IMR-90 (cell line): ENCODE data around the gene DYNLT4. TPM values are rescaled to one million over a fixed set of nuclear protein-coding genes. Genes with fewer than 3 reads are reported as not detected.

Source experiments
- ATAC-seq: fragments of 200-7000 bp; cut with Tn5 transposase; 2 replicates; pipeline ENCODE4 v1.9.1; 2020; ENCODE audit warnings: low read depth, mild to moderate bottlenecking, moderate library complexity
- BruUV-seq: library from RNA; stranded (reverse); fragments of 400-500 nt; replicated peaks from 2 replicates; lab custom pipeline; 2021; lab: Mats Ljungman, UMichigan
- CTCF ChIA-PET: fragments of 300-600 bp; formaldehyde crosslinking; extraction: SDS; loops from one replicate; lab custom pipeline; 2021; ENCODE audit warnings: antibody characterized with exemption; lab: Yijun Ruan, JAX
- POLR2A ChIA-PET: fragments of 300-600 bp; sonication (Branson Sonifier 250); formaldehyde crosslinking; loops from one replicate; lab custom pipeline; 2022; ENCODE audit warnings: antibody characterized with exemption; ENCODE audit not compliant: unreplicated experiment; lab: Charles Lee
- DNase-seq: peaks from one replicate; pipeline ENCODE4 v3.0.0; 2013
- H2AFZ ChIP-seq: replicated peaks from 2 replicates; pipeline ENCODE3; 2013; ENCODE audit warnings: low read length, mild to moderate bottlenecking; ENCODE audit not compliant: poor library complexity
- H2AK5ac ChIP-seq: 2 replicates; pipeline ENCODE4 v1.6.1; 2013; ENCODE audit warnings: low read depth, low read length, inconsistent platforms
- H2AK9ac ChIP-seq: replicated peaks from 2 replicates; pipeline ENCODE3; 2013; ENCODE audit warnings: mild to moderate bottlenecking, low read depth, low read length, moderate library complexity; ENCODE audit not compliant: poor library complexity
- H2BK120ac ChIP-seq: 2 replicates; pipeline ENCODE4 v1.6.1; 2013; ENCODE audit warnings: low read depth, low read length, inconsistent platforms
- H2BK15ac ChIP-seq: 3 replicates; pipeline ENCODE4 v1.6.1; 2013; ENCODE audit warnings: low read depth, low read length, inconsistent platforms
- H2BK20ac ChIP-seq: 2 replicates; pipeline ENCODE4 v1.6.1; 2013; ENCODE audit warnings: low read depth, mild to moderate bottlenecking, inconsistent platforms, low read length, moderate library complexity
- H2BK5ac ChIP-seq: 2 replicates; pipeline ENCODE4 v1.6.1; 2013; ENCODE audit warnings: mild to moderate bottlenecking, low read depth, low read length, inconsistent platforms; ENCODE audit not compliant: poor library complexity, severe bottlenecking
- H3K14ac ChIP-seq: replicated peaks from 2 replicates; pipeline ENCODE4 v1.6.1; 2013; ENCODE audit warnings: low read depth, low read length, inconsistent platforms
- H3K18ac ChIP-seq: 2 replicates; pipeline ENCODE4 v1.6.1; 2013; ENCODE audit warnings: low read depth, low read length, control low read depth
- H3K23ac ChIP-seq: 2 replicates; pipeline ENCODE4 v1.6.1; 2013; ENCODE audit warnings: low read depth, low read length, inconsistent platforms
- H3K27ac ChIP-seq: 2 replicates; pipeline ENCODE4 v1.5.1; 2013; ENCODE audit warnings: mild to moderate bottlenecking, control low read depth, low read length; ENCODE audit not compliant: insufficient read depth
- H3K27me3 ChIP-seq: 2 replicates; pipeline ENCODE4 v1.6.1; 2013; ENCODE audit warnings: low read length; ENCODE audit not compliant: control insufficient read depth, insufficient read depth
- H3K36me3 ChIP-seq: 2 replicates; pipeline ENCODE4 v1.6.1; 2013; ENCODE audit warnings: low read length, mixed read lengths; ENCODE audit not compliant: control insufficient read depth, insufficient read depth
- H3K4ac ChIP-seq: 2 replicates; pipeline ENCODE4 v1.6.1; 2013; ENCODE audit warnings: low read depth, low read length, inconsistent platforms
- H3K4me1 ChIP-seq: 2 replicates; pipeline ENCODE4 v1.6.1; 2013; ENCODE audit warnings: low read length, mixed read lengths; ENCODE audit not compliant: control insufficient read depth, insufficient read depth
- H3K4me2 ChIP-seq: 2 replicates; pipeline ENCODE4 v1.6.1; 2013; ENCODE audit warnings: low read depth, mild to moderate bottlenecking, control low read depth, low read length, moderate library complexity
- H3K4me3 ChIP-seq: 2 replicates; pipeline ENCODE4 v1.5.1; 2013; ENCODE audit warnings: low read depth, mild to moderate bottlenecking, control low read depth, low read length, moderate library complexity; ENCODE audit not compliant: insufficient read depth
- H3K56ac ChIP-seq: 2 replicates; pipeline ENCODE4 v1.6.1; 2013; ENCODE audit warnings: low read length, inconsistent platforms; ENCODE audit not compliant: insufficient read depth; ENCODE audit errors: extremely low read depth
- H3K79me1 ChIP-seq, 2 experiments: 2 replicates each; pipeline ENCODE4 v1.6.1; 2013; ENCODE audit warnings: low read length in 2 of 2, inconsistent platforms in 1 of 2, low read depth in 1 of 2
- H3K9ac ChIP-seq: 2 replicates; pipeline ENCODE4 v1.6.1; 2013; ENCODE audit warnings: low read depth, low read length, control low read depth
- H3K9me1 ChIP-seq: 2 replicates; pipeline ENCODE4 v1.6.1; 2013; ENCODE audit warnings: low read length, inconsistent platforms; ENCODE audit not compliant: insufficient read depth
- H3K9me3 ChIP-seq: 2 replicates; pipeline ENCODE4 v1.6.1; 2013; ENCODE audit warnings: low read length; ENCODE audit not compliant: control insufficient read depth, insufficient read depth
- H4K20me1 ChIP-seq: 2 replicates; pipeline ENCODE4 v1.6.1; 2013; ENCODE audit warnings: low read length, inconsistent platforms; ENCODE audit not compliant: insufficient read depth
- H4K5ac ChIP-seq: 2 replicates; pipeline ENCODE4 v1.6.1; 2013; ENCODE audit warnings: mild to moderate bottlenecking, low read depth, low read length, control low read depth
- H4K8ac ChIP-seq, 2 experiments: 2 replicates each; pipeline ENCODE4 v1.6.1; 2013; ENCODE audit warnings: low read depth in 2 of 2, low read length in 2 of 2, control low read depth in 1 of 2, inconsistent platforms in 1 of 2
- H4K91ac ChIP-seq: 2 replicates; pipeline ENCODE4 v1.6.1; 2013; ENCODE audit warnings: low read depth, low read length, inconsistent platforms; ENCODE audit not compliant: insufficient read depth
- BHLHE40 ChIP-seq: fragments of 150-350 bp; IDR thresholded peaks from 2 replicates; pipeline ENCODE4 v1.6.1; 2016; ENCODE audit warnings: mild to moderate bottlenecking, low read depth, low read length
- CEBPB ChIP-seq: IDR thresholded peaks from 2 replicates; pipeline ENCODE4 v1.6.1; 2012; ENCODE audit warnings: low read depth, low read length, improper control_type of control experiment
- CHD1 ChIP-seq: IDR thresholded peaks from 2 replicates; pipeline ENCODE4 v1.6.1; 2012; ENCODE audit warnings: low read depth, low read length, improper control_type of control experiment
- CTCF ChIP-seq: conservative IDR thresholded peaks from 2 replicates; pipeline ENCODE4 v1.5.1; 2012; ENCODE audit warnings: mild to moderate bottlenecking, low read depth, low read length, improper control_type of control experiment
- ELK1 ChIP-seq: fragments of 150-350 bp; IDR thresholded peaks from 2 replicates; pipeline ENCODE4 v1.6.1; 2016; ENCODE audit warnings: low read depth, mild to moderate bottlenecking, low read length, moderate library complexity, borderline replicate concordance
- FOS ChIP-seq: fragments of 150-350 bp; IDR thresholded peaks from 2 replicates; pipeline ENCODE4 v1.6.1; 2016; ENCODE audit warnings: low read depth, low read length
- MAZ ChIP-seq: IDR thresholded peaks from 2 replicates; pipeline ENCODE4 v1.6.1; 2012; ENCODE audit warnings: low read depth, mild to moderate bottlenecking, low read length, improper control_type of control experiment, moderate library complexity, borderline replicate concordance
- NFE2L2 ChIP-seq: fragments of 150-350 bp; IDR thresholded peaks from 2 replicates; pipeline ENCODE4 v1.6.1; 2016; ENCODE audit warnings: low read depth, mild to moderate bottlenecking, low read length
- POLR2A ChIP-seq: IDR thresholded peaks from 2 replicates; pipeline ENCODE4 v1.6.1; 2012; ENCODE audit warnings: mild to moderate bottlenecking, low read depth, low read length
- RAD21 ChIP-seq: IDR thresholded peaks from 2 replicates; pipeline ENCODE4 v1.6.1; 2012; ENCODE audit warnings: low read length, improper control_type of control experiment
- RCOR1 ChIP-seq: IDR thresholded peaks from 2 replicates; pipeline ENCODE4 v1.6.1; 2012; ENCODE audit warnings: mild to moderate bottlenecking, low read length, improper control_type of control experiment; ENCODE audit not compliant: insufficient replicate concordance
- RFX5 ChIP-seq: IDR thresholded peaks from 2 replicates; pipeline ENCODE4 v1.8.0; 2012; ENCODE audit warnings: low read depth, mild to moderate bottlenecking, low read length, moderate library complexity
- SMC3 ChIP-seq: fragments of 150-350 bp; IDR thresholded peaks from 2 replicates; pipeline ENCODE4 v1.6.1; 2016; ENCODE audit warnings: low read depth, mild to moderate bottlenecking, antibody characterized with exemption, low read length, moderate library complexity
- USF2 ChIP-seq: fragments of 150-350 bp; IDR thresholded peaks from 2 replicates; pipeline ENCODE4 v1.6.1; 2017; ENCODE audit warnings: mild to moderate bottlenecking, antibody characterized with exemption, low read length, low read depth
- WGBS, 2 experiments: methylation state at CpG; one replicate each; pipeline versions ENCODE4 v1.1.5 to v1.1.7; 2013; ENCODE audit warnings: missing lambda C conversion rate in 2 of 2; ENCODE audit not compliant: insufficient read length in 1 of 2; ENCODE audit errors: extremely low coverage in 2 of 2; 5-methylcytosine and 5-hydroxymethylcytosine counted together
- dilution Hi-C: fragments of 300-500 bp; cut with HindIII; formaldehyde crosslinking; loops from one replicate; pipeline ENCODE4 v1.14.3; 2018; ENCODE audit warnings: low sequenced_read_pairs; ENCODE audit not compliant: unreplicated experiment
- in situ Hi-C: fragments of 300-500 bp; cut with MboI; formaldehyde crosslinking; loops from 3 replicates; pipeline ENCODE4 v1.14.3; 2019; ENCODE audit warnings: low sequenced_read_pairs, inconsistent platforms, mixed read lengths
- intact Hi-C: fragments of 100-400 bp; cut with micrococcal nuclease; formaldehyde crosslinking; loops from 2 replicates; pipeline ENCODE4 v1.10.0; 2022
- polyA plus RNA-seq, 3 experiments: library from polyadenylated mRNA; depleted of rRNA; stranded (reverse); fragments of >200 nt; gene quantifications; 2 replicates each; pipeline ENCODE4 v1.2.3, GENCODE V29; 2012; ENCODE audit warnings: low replicate concordance in 1 of 3
- total RNA-seq: library from RNA; depleted of rRNA; stranded (reverse); fragments of >200 nt; gene quantifications from 2 replicates; pipeline ENCODE4 v1.2.3, GENCODE V29; 2012

DYNLT4 gene
- total and polyA plus RNA-seq, 2 of the 4 experiments (the other 2 are of a cell fraction) = not detected

- dilution Hi-C loops = no loop called here
- CTCF ChIA-PET = no interaction called here
- WGBS, 2 experiments = 93% methylated on average over 7 of the region's 15 CpGs; no CpG with 5 or more reads in 1 of the 2 experiments
Measured at GRCh38 chr1:44822981-44823451, 15.9 kb upstream of the DYNLT4 start.

More at GRCh38 chr1:44822981-44823451, 15.9 kb upstream of the DYNLT4 start:
- no peak overlapping the region for H3K18ac ChIP-seq
- no peak overlapping the region for H2BK120ac ChIP-seq
- H2BK5ac ChIP-seq = no peak overlapping the region
- H3K27me3 ChIP-seq = no peaks in the 10 kb centered on the region
- POLR2A ChIA-PET = no interaction called here
- H2AFZ ChIP-seq = no peak overlapping the region
- no TSS peak for BruUV-seq
- no peak overlapping the region for H3K23ac ChIP-seq
- H3K9me3 ChIP-seq = no peaks in the 10 kb centered on the region
- no peak overlapping the region for H3K4me3 ChIP-seq
- no peak overlapping the region for H2BK15ac ChIP-seq
- H4K91ac ChIP-seq = no peak overlapping the region
- H4K5ac ChIP-seq = no peak overlapping the region
- ATAC-seq (no peak), DNase-seq (no peak)
- no peaks in the 10 kb centered on the region; the same call in 1 of the 2 replicates for H3K4me1 ChIP-seq
- no peak overlapping the region for H2AK5ac ChIP-seq
- no peak overlapping the region for H2BK20ac ChIP-seq
- peaks cover 2% of the 10 kb centered on the region; the same call in 1 of the 2 replicates for H3K9me1 ChIP-seq
- no peak overlapping the region for H3K4me2 ChIP-seq
- no peak overlapping the region for H3K14ac ChIP-seq
- TF ChIP-seq CTCF = no peak
- no peak for TF ChIP-seq CEBPB
- TF ChIP-seq FOS = no peak
- TF ChIP-seq MAZ = no peak
- TF ChIP-seq CHD1 = no peak
- no peak for TF ChIP-seq POLR2A
- TF ChIP-seq RAD21 = no peak
- TF ChIP-seq BHLHE40 = no peak
- no peak for TF ChIP-seq NFE2L2
- TF ChIP-seq SMC3 = no peak
- TF ChIP-seq ELK1 = no peak
- TF ChIP-seq USF2 = no peak
- no peak for TF ChIP-seq RCOR1
- TF ChIP-seq RFX5 = no peak
- no peaks in the 10 kb centered on the region for H3K36me3 ChIP-seq
- H3K4ac ChIP-seq = no peak overlapping the region
- H4K8ac ChIP-seq = no peak overlapping the region
- no peak overlapping the region for H3K27ac ChIP-seq
- H3K79me1 ChIP-seq = no peaks in the 10 kb centered on the region; a peak in 1 of 4 replicates
- intact Hi-C loops = no loop called here
- H3K56ac ChIP-seq = no peak overlapping the region
- no peak overlapping the region for H3K9ac ChIP-seq
- peaks cover 8% of the 10 kb centered on the region; the same call in 1 of the 2 replicates for H4K20me1 ChIP-seq
- in situ Hi-C loops = no loop called here
- H2AK9ac ChIP-seq = no peak overlapping the region
